Measurements from ENCODE around the gene C4BPA.

Gene C4BPA

DNA sequence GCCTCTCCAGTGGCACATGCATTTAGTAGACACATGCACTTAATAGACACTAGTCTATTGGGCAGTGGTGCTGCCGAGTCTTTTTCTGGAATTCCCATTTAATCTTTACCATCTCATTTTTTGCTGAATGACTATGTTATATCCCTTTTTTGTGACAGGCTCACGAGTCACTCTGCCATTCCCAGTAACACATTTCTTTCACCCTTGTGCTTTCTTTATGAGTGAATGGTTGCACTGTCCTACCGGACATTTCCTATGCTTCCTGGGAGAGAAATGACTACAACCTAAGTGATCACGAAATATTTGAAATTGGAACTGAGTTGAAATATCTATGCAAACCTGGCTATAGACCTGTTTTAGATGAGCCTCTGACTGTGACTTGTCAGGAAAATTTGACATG, 70.9 kb downstream of the C4BPA start:
- TF ChIP-seq, protein P1, sequence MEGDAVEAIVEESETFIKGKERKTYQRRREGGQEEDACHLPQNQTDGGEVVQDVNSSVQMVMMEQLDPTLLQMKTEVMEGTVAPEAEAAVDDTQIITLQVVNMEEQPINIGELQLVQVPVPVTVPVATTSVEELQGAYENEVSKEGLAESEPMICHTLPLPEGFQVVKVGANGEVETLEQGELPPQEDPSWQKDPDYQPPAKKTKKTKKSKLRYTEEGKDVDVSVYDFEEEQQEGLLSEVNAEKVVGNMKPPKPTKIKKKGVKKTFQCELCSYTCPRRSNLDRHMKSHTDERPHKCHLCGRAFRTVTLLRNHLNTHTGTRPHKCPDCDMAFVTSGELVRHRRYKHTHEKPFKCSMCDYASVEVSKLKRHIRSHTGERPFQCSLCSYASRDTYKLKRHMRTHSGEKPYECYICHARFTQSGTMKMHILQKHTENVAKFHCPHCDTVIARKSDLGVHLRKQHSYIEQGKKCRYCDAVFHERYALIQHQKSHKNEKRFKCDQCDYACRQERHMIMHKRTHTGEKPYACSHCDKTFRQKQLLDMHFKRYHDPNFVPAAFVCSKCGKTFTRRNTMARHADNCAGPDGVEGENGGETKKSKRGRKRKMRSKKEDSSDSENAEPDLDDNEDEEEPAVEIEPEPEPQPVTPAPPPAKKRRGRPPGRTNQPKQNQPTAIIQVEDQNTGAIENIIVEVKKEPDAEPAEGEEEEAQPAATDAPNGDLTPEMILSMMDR (IDR thresholded peaks at IDR 0.05): no peak
- Histone ChIP-seq H3K9ac (no peak overlapping the region), H3K79me2 (no peaks in the 10 kb centered on the region), H3K9me3 (ENCODE audit: control insufficient read depth, low read length) (no peaks in the 10 kb centered on the region), H3K4me3 (ENCODE audit: low read depth, low read length) (no peak overlapping the region), H3K4me1 (no peaks in the 10 kb centered on the region), H3K4me2 (ENCODE audit: low read length) (no peak overlapping the region), H3K27me3 (ENCODE audit: control insufficient read depth, insufficient read depth, low read length) (no peaks in the 10 kb centered on the region), H2AFZ (no peak overlapping the region), H3K36me3 (ENCODE audit: control insufficient read depth, insufficient read depth, low read length) (no peaks in the 10 kb centered on the region), H3K27ac (no peak overlapping the region)

GRCh38 chr1:207179036-207179435, 75.0 kb downstream of the C4BPA start:
- Histone ChIP-seq H3K4me1 (no peaks in the 10 kb centered on the region), H3K4me3 (ENCODE audit: low read depth, low read length) (no peak overlapping the region), H3K27ac (no peak overlapping the region), H3K4me2 (ENCODE audit: low read length) (no peak overlapping the region), H3K36me3 (ENCODE audit: control insufficient read depth, insufficient read depth, low read length) (no peaks in the 10 kb centered on the region), H3K27me3 (ENCODE audit: control insufficient read depth, insufficient read depth, low read length) (no peaks in the 10 kb centered on the region), H3K79me2 (no peaks in the 10 kb centered on the region), H2AFZ (no peak overlapping the region), H3K9me3 (ENCODE audit: control insufficient read depth, low read length) (no peaks in the 10 kb centered on the region), H3K9ac (no peak overlapping the region)
- TF ChIP-seq, protein P1 (IDR thresholded peaks at IDR 0.05): no peak

DNA sequence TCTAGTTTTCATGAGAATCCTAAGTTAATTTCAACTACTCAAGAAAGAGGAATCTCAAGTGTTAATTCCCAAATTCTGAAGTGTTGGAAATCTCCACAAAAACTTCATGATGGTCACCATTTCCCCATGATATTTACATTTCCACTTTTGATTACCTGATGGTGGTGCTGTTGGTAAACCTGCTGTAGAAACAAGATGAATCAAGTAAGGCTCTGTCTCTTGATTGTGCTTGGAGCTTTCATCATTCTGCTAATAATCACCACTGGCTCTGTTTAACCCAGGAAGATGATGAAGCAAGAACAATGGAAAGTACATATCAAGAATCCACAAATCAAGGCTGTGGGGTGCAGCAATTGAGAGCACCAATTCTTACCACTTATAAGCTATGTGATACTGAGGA, 77.8 kb downstream of the C4BPA start:
- TF ChIP-seq, protein P1 (IDR thresholded peaks at IDR 0.05): no peak

GRCh38 chr1:207186503-207186902, 82.5 kb downstream of the C4BPA start:
- H3K4me2 ChIP-seq (ENCODE audit: low read length): no peak overlapping the region
- TF ChIP-seq, protein P1 (IDR thresholded peaks at IDR 0.05): no peak
- H3K4me1 ChIP-seq: no peaks in the 10 kb centered on the region
- H3K79me2 ChIP-seq: no peaks in the 10 kb centered on the region
- no peak overlapping the region for H3K4me3 ChIP-seq (ENCODE audit: low read depth, low read length)
- H3K27me3 ChIP-seq (ENCODE audit: control insufficient read depth, insufficient read depth, low read length): no peaks in the 10 kb centered on the region
- no peak overlapping the region for H2AFZ ChIP-seq
- no peaks in the 10 kb centered on the region for H3K9me3 ChIP-seq (ENCODE audit: control insufficient read depth, low read length)
- H3K9ac ChIP-seq: no peak overlapping the region
- no peak overlapping the region for H3K27ac ChIP-seq
- no peaks in the 10 kb centered on the region for H3K36me3 ChIP-seq (ENCODE audit: control insufficient read depth, insufficient read depth, low read length)

More for the DNA sequence above, 77.8 kb downstream of the C4BPA start:
- Histone ChIP-seq H3K4me1 (no peaks in the 10 kb centered on the region), H3K79me2 (no peaks in the 10 kb centered on the region), H3K9ac (no peak overlapping the region), H3K36me3 (ENCODE audit: control insufficient read depth, insufficient read depth, low read length) (no peaks in the 10 kb centered on the region), H3K4me2 (ENCODE audit: low read length) (no peak overlapping the region), H2AFZ (no peak overlapping the region), H3K27me3 (ENCODE audit: control insufficient read depth, insufficient read depth, low read length) (no peaks in the 10 kb centered on the region), H3K4me3 (ENCODE audit: low read depth, low read length) (no peak overlapping the region), H3K9me3 (ENCODE audit: control insufficient read depth, low read length) (no peaks in the 10 kb centered on the region), H3K27ac (no peak overlapping the region)

DNA sequence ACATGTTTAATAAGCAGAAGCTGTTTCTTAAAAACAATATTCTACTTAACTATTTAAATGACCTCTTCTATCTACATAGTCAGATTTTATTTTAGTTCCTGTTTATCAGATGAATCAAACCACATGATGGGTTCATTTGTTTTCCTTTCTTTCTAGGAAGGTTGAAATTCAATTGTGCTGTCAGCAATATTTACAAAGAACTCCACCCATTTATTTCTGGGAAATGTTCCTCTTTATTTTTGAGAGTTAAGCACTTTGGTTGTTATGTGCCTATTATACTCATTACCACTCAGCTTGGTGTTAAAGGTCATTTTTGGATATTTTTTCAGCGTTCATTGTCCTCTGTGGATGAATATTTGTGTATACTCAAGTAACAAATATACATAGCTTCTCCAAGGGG, 84.9 kb downstream of the C4BPA start:
- no peaks in the 10 kb centered on the region for H3K36me3 ChIP-seq (ENCODE audit: control insufficient read depth, insufficient read depth, low read length)
- H3K4me2 ChIP-seq (ENCODE audit: low read length): no peak overlapping the region
- no peak overlapping the region for H2AFZ ChIP-seq
- no peak overlapping the region for H3K9ac ChIP-seq
- no peaks in the 10 kb centered on the region for H3K79me2 ChIP-seq
- H3K4me1 ChIP-seq: no peaks in the 10 kb centered on the region
- TF ChIP-seq, protein P1 (IDR thresholded peaks at IDR 0.05): no peak
- no peak overlapping the region for H3K27ac ChIP-seq
- H3K27me3 ChIP-seq (ENCODE audit: control insufficient read depth, insufficient read depth, low read length): no peaks in the 10 kb centered on the region
- no peak overlapping the region for H3K4me3 ChIP-seq (ENCODE audit: low read depth, low read length)
- no peaks in the 10 kb centered on the region for H3K9me3 ChIP-seq (ENCODE audit: control insufficient read depth, low read length)

Data from parathyroid adenoma (tissue), 2 donors.